Gastroesophageal sphincter (tissue), 3 donors: Measurements from ENCODE around the gene CIAO1.

Experiments used
- EP300 ChIP-seq: sonication (generic); formaldehyde crosslinking; IDR thresholded peaks from one replicate; pipeline ENCODE4 v1.6.1; 2017; ENCODE audit warnings: antibody characterized with exemption, mild to moderate bottlenecking
- POLR2A ChIP-seq, 2 donors: fragments of 450-650 bp; IDR thresholded peaks; one replicate each; pipeline ENCODE4 v1.6.1; 2017; ENCODE audit warnings: antibody characterized with exemption in 2 of 2, mild to moderate bottlenecking in 2 of 2, moderate library complexity in 1 of 2
- TF ChIP-seq, protein P1 (sequence below), 4 experiments: fragments of 200-600 bp in 2 of 4; fragments of 450-650 bp in 2 of 4; sonication (generic) in 1 of 4; IDR thresholded peaks; one replicate each; pipeline ENCODE4 v1.5.1; 2017 to 2019; ENCODE audit warnings: antibody characterized with exemption in 4 of 4, mild to moderate bottlenecking in 2 of 4, moderate library complexity in 2 of 4

DNA sequence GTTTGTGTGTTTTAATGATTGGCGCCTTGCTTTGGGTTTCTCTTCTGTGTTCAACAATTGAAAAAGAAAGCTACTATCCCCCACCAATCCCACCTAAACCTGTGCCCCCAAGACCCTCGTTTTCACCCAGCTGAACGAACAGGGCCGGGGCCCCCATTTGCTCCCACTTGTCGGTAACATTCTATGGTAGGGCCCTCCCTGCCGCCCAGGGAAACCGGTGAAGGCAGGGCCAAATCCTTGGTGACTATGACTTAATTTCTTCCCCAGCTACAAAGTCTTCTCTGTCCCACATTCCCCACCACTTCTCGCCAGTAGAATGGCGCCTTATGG lies 39.9 kb downstream of the CIAO1 start:
- TF ChIP-seq, protein P1, sequence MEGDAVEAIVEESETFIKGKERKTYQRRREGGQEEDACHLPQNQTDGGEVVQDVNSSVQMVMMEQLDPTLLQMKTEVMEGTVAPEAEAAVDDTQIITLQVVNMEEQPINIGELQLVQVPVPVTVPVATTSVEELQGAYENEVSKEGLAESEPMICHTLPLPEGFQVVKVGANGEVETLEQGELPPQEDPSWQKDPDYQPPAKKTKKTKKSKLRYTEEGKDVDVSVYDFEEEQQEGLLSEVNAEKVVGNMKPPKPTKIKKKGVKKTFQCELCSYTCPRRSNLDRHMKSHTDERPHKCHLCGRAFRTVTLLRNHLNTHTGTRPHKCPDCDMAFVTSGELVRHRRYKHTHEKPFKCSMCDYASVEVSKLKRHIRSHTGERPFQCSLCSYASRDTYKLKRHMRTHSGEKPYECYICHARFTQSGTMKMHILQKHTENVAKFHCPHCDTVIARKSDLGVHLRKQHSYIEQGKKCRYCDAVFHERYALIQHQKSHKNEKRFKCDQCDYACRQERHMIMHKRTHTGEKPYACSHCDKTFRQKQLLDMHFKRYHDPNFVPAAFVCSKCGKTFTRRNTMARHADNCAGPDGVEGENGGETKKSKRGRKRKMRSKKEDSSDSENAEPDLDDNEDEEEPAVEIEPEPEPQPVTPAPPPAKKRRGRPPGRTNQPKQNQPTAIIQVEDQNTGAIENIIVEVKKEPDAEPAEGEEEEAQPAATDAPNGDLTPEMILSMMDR (IDR thresholded peaks at IDR 0.05): no peak
- TF ChIP-seq EP300 (no peak), POLR2A (IDR thresholded peaks at IDR 0.05) (no peak)
